ENCODE measurements around the gene HSPA9. TPM values are rescaled to one million over a fixed set of nuclear protein-coding genes. Genes with fewer than 3 reads are reported as not detected.

Gene HSPA9
- total RNA-seq, 1 experiment from 2014 or later, result 414 TPM

DNA sequence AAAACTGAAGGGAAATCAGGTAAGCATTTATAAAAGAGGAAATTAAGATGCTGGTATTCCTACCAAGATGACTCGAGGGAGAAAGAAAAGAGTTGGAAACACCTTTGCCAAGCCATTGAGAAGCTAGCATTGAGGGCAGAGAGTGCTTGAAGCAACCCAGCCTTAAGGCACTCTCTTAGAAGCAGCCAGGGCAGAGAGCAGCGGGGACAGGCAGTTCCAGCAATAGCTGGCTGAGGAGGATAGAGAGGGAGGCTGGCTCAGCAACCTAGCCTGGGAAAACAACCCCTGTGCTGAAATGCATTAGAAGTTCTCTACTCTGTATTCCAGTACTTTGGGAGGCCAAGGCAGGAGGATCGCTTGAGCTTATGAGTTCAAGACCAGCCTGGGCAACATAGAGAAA lies 40.3 kb upstream of the HSPA9 start (continued):
- TF ChIP-seq, protein P1, sequence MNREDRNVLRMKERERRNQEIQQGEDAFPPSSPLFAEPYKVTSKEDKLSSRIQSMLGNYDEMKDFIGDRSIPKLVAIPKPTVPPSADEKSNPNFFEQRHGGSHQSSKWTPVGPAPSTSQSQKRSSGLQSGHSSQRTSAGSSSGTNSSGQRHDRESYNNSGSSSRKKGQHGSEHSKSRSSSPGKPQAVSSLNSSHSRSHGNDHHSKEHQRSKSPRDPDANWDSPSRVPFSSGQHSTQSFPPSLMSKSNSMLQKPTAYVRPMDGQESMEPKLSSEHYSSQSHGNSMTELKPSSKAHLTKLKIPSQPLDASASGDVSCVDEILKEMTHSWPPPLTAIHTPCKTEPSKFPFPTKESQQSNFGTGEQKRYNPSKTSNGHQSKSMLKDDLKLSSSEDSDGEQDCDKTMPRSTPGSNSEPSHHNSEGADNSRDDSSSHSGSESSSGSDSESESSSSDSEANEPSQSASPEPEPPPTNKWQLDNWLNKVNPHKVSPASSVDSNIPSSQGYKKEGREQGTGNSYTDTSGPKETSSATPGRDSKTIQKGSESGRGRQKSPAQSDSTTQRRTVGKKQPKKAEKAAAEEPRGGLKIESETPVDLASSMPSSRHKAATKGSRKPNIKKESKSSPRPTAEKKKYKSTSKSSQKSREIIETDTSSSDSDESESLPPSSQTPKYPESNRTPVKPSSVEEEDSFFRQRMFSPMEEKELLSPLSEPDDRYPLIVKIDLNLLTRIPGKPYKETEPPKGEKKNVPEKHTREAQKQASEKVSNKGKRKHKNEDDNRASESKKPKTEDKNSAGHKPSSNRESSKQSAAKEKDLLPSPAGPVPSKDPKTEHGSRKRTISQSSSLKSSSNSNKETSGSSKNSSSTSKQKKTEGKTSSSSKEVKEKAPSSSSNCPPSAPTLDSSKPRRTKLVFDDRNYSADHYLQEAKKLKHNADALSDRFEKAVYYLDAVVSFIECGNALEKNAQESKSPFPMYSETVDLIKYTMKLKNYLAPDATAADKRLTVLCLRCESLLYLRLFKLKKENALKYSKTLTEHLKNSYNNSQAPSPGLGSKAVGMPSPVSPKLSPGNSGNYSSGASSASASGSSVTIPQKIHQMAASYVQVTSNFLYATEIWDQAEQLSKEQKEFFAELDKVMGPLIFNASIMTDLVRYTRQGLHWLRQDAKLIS (CRISPR knock-in tag; IDR thresholded peaks at IDR 0.05; ENCODE audit: borderline replicate concordance), result no peak

DNA sequence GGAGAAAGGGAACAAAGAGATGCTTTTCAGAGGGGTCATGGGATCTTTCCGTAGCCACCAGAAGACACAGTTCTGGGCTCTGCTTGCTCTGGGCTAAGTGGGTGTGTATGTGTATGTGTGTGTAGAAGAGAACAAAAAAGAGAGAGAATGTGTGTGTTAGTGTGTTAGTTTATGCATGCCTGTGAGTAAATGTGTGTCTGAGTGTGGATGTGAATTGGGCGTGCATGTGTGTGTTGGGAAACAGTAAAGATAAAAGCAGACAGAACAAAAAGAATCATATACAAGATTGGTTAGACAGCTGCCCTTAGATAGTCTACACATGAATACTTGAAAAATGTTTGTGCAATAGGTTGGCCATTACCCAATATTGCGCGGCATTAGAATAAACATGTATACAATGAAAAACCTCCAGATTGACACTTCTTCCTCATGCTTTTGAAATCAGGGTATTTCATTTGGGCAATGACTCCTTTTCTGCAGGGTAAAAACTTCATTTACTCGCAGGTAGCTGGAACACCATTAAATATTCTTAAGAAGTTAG lies 36.5 kb upstream of the HSPA9 start:
- POLR2A ChIA-PET, result interaction anchor here (2.4 kb wide), 1 partner anchor 36 kb away, joined by 10 read pairs; the partner anchor contains the start of gene HSPA9
- Mint-ChIP-seq H3K4me1 (peaks cover 24% of the 10 kb centered on the region), H3K27me3 (ENCODE audit: low read depth) (no peaks in the 10 kb centered on the region), H3K36me3 (no peaks in the 10 kb centered on the region), H3K9me3 (no peaks in the 10 kb centered on the region), H3K27ac (peak overlapping the region; percentile 4; the same call in 1 of the 2 replicates), H3K4me3 (peak overlapping the region; percentile 52)
- CTCF ChIA-PET, result interaction anchor here (0.6 to 3.1 kb wide), 18 partner anchors 8 to 520 kb away, joined by 3 to 20 read pairs (median 6); no protein-coding TSS in a partner anchor
- no peak for ATAC-seq
- no peak for DNase-seq (ENCODE audit: low spot score)
- TF ChIP-seq, protein P2, sequence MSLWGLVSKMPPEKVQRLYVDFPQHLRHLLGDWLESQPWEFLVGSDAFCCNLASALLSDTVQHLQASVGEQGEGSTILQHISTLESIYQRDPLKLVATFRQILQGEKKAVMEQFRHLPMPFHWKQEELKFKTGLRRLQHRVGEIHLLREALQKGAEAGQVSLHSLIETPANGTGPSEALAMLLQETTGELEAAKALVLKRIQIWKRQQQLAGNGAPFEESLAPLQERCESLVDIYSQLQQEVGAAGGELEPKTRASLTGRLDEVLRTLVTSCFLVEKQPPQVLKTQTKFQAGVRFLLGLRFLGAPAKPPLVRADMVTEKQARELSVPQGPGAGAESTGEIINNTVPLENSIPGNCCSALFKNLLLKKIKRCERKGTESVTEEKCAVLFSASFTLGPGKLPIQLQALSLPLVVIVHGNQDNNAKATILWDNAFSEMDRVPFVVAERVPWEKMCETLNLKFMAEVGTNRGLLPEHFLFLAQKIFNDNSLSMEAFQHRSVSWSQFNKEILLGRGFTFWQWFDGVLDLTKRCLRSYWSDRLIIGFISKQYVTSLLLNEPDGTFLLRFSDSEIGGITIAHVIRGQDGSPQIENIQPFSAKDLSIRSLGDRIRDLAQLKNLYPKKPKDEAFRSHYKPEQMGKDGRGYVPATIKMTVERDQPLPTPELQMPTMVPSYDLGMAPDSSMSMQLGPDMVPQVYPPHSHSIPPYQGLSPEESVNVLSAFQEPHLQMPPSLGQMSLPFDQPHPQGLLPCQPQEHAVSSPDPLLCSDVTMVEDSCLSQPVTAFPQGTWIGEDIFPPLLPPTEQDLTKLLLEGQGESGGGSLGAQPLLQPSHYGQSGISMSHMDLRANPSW (CRISPR knock-in tag; conservative IDR thresholded peaks at IDR 0.05; ENCODE audit: low read depth), result no peak
- TF ChIP-seq, protein P3, sequence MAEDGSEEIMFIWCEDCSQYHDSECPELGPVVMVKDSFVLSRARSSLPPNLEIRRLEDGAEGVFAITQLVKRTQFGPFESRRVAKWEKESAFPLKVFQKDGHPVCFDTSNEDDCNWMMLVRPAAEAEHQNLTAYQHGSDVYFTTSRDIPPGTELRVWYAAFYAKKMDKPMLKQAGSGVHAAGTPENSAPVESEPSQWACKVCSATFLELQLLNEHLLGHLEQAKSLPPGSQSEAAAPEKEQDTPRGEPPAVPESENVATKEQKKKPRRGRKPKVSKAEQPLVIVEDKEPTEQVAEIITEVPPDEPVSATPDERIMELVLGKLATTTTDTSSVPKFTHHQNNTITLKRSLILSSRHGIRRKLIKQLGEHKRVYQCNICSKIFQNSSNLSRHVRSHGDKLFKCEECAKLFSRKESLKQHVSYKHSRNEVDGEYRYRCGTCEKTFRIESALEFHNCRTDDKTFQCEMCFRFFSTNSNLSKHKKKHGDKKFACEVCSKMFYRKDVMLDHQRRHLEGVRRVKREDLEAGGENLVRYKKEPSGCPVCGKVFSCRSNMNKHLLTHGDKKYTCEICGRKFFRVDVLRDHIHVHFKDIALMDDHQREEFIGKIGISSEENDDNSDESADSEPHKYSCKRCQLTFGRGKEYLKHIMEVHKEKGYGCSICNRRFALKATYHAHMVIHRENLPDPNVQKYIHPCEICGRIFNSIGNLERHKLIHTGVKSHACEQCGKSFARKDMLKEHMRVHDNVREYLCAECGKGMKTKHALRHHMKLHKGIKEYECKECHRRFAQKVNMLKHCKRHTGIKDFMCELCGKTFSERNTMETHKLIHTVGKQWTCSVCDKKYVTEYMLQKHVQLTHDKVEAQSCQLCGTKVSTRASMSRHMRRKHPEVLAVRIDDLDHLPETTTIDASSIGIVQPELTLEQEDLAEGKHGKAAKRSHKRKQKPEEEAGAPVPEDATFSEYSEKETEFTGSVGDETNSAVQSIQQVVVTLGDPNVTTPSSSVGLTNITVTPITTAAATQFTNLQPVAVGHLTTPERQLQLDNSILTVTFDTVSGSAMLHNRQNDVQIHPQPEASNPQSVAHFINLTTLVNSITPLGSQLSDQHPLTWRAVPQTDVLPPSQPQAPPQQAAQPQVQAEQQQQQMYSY (CRISPR knock-in tag; IDR thresholded peaks at IDR 0.05), result no peak
- TF ChIP-seq, protein P4, sequence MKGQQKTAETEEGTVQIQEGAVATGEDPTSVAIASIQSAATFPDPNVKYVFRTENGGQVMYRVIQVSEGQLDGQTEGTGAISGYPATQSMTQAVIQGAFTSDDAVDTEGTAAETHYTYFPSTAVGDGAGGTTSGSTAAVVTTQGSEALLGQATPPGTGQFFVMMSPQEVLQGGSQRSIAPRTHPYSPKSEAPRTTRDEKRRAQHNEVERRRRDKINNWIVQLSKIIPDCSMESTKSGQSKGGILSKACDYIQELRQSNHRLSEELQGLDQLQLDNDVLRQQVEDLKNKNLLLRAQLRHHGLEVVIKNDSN (CRISPR knock-in tag; IDR thresholded peaks at IDR 0.05), result no peak

DNA sequence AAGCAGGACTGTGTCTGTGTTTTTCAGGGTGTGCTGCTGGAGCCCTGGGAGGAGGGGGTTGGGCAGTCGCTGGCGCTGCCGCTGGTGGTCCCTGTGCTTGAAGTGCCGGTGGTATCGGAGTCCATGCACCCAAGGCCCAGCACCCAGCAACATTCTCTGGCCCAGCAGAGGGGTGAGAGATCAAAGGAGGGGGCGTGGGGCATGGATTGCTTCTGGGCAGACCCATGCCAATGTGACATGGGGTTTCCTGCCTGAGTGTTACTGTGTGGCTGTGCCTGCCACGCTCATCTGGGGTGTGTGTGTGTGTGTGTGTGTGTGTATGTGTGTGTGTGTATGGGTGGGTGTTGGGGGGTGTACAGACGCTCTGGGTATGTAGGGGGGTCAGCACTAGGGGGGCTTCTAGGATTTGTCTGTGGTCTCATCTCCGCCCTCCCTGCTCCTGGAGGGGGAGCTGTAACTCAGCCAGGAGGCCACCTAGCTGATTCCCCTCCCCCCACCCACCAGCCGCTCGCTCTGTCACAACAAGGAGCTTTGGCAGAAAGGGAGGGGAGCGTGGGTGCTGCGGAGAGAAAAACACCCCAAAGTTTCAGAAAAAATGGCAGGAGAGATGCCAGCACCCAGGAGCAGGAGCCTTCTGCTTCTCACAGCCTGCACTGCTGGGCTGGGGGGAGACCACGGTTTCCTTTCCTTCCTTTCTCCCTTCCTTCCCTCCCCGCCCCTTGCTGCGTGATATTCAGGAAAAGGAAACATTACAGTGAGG lies 35.9 kb upstream of the HSPA9 start:
- Mint-ChIP-seq H3K4me1 (peaks cover 24% of the 10 kb centered on the region), H3K27me3 (ENCODE audit: low read depth) (no peaks in the 10 kb centered on the region), H3K27ac (peak overlapping the region; percentile 39), H3K4me3 (peak overlapping the region; percentile 52), H3K9me3 (no peaks in the 10 kb centered on the region), H3K36me3 (no peaks in the 10 kb centered on the region)
- ChIA-PET CTCF (interaction anchor here (0.6 to 3.1 kb wide), 23 partner anchors 9 to 520 kb away, joined by 3 to 20 read pairs (median 5); partner anchors contain the start of gene HSPA9), POLR2A (interaction anchor here (2.4 kb wide), 1 partner anchor 35 kb away, joined by 10 read pairs; the partner anchor contains the start of gene HSPA9)
- peak; percentile 57 for ATAC-seq
- peak; percentile 66 for DNase-seq (ENCODE audit: low spot score)
- TF ChIP-seq, protein P5, sequence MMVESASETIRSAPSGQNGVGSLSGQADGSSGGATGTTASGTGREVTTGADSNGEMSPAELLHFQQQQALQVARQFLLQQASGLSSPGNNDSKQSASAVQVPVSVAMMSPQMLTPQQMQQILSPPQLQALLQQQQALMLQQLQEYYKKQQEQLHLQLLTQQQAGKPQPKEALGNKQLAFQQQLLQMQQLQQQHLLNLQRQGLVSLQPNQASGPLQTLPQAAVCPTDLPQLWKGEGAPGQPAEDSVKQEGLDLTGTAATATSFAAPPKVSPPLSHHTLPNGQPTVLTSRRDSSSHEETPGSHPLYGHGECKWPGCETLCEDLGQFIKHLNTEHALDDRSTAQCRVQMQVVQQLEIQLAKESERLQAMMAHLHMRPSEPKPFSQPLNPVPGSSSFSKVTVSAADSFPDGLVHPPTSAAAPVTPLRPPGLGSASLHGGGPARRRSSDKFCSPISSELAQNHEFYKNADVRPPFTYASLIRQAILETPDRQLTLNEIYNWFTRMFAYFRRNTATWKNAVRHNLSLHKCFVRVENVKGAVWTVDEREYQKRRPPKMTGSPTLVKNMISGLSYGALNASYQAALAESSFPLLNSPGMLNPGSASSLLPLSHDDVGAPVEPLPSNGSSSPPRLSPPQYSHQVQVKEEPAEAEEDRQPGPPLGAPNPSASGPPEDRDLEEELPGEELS (CRISPR knock-in tag; IDR thresholded peaks at IDR 0.05), result 0 out of 2 replicates have a peak, but pooled peaks have one; percentile 21
- no peak for TF ChIP-seq MYBL2 (CRISPR knock-in tag; IDR thresholded peaks at IDR 0.05)
- TF ChIP-seq, protein P6, sequence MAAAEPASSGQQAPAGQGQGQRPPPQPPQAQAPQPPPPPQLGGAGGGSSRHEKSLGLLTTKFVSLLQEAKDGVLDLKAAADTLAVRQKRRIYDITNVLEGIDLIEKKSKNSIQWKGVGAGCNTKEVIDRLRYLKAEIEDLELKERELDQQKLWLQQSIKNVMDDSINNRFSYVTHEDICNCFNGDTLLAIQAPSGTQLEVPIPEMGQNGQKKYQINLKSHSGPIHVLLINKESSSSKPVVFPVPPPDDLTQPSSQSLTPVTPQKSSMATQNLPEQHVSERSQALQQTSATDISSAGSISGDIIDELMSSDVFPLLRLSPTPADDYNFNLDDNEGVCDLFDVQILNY (CRISPR knock-in tag; IDR thresholded peaks at IDR 0.05), result no peak
- TF ChIP-seq, protein P7, sequence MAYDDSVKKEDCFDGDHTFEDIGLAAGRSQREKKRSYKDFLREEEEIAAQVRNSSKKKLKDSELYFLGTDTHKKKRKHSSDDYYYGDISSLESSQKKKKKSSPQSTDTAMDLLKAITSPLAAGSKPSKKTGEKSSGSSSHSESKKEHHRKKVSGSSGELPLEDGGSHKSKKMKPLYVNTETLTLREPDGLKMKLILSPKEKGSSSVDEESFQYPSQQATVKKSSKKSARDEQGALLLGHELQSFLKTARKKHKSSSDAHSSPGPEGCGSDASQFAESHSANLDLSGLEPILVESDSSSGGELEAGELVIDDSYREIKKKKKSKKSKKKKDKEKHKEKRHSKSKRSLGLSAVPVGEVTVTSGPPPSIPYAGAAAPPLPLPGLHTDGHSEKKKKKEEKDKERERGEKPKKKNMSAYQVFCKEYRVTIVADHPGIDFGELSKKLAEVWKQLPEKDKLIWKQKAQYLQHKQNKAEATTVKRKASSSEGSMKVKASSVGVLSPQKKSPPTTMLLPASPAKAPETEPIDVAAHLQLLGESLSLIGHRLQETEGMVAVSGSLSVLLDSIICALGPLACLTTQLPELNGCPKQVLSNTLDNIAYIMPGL (CRISPR knock-in tag; IDR thresholded peaks at IDR 0.05), result 0 out of 2 replicates have a peak, but pooled peaks have one; percentile 30
- no peak for TF ChIP-seq GRHL2 (CRISPR knock-in tag; IDR thresholded peaks at IDR 0.05; ENCODE audit: insufficient replicate concordance, severe bottlenecking)
- peak; percentile 45; the same call in 1 of the 2 replicates for TF ChIP-seq ETV6 (CRISPR knock-in tag; IDR thresholded peaks at IDR 0.05)
- no peak for TF ChIP-seq EMX1 (CRISPR knock-in tag; IDR thresholded peaks at IDR 0.05)
- TF ChIP-seq CREM (CRISPR knock-in tag; IDR thresholded peaks at IDR 0.05), result no peak
- TF ChIP-seq IRF2 (CRISPR knock-in tag; IDR thresholded peaks at IDR 0.05; ENCODE audit: borderline replicate concordance, low read depth), result no peak

All from WTC11 (cell line).